HCT116 (cell line): Measurements from ENCODE around the gene DENND2A. TPM values are rescaled to one million over a fixed set of nuclear protein-coding genes. Genes with fewer than 3 reads are reported as not detected.

Experiments
- ATAC-seq: fragments of 200-7000 bp; cut with Tn5 transposase; 2 replicates; pipeline ENCODE4 v1.9.1; 2020; ENCODE audit warnings: mild to moderate bottlenecking, moderate library complexity
- BruUV-seq: library from RNA; stranded (reverse); fragments of 400-500 nt; replicated peaks from 2 replicates; lab custom pipeline; 2021; lab: Mats Ljungman, UMichigan
- CTCF ChIA-PET: fragments of 300-600 bp; sonication (Branson Sonifier 250); formaldehyde crosslinking; loops from one replicate; lab custom pipeline; 2021; ENCODE audit warnings: antibody characterized with exemption; lab: Charles Lee
- POLR2A ChIA-PET: fragments of 300-600, 350-600 bp; sonication (Branson Sonifier 250); formaldehyde crosslinking; loops from one replicate; lab custom pipeline; 2021; ENCODE audit warnings: antibody characterized with exemption; lab: Charles Lee
- RAD21 ChIA-PET, 2 experiments: fragments of 300-600 bp; sonication (Branson Sonifier 250); formaldehyde crosslinking; loops; one replicate each; lab custom pipeline; 2023; ENCODE audit warnings: low total read pairs in 2 of 2; ENCODE audit not compliant: uncharacterized antibody in 2 of 2, unreplicated experiment in 2 of 2, low non-redundant PET in 1 of 2; lab: Charles Lee
- DNase-seq: peaks from one replicate; pipeline ENCODE4 v3.0.0-alpha.2; 2010; ENCODE audit warnings: low read depth, low spot score
- H2AFZ ChIP-seq: fragments of 200-600 bp; shearing (Covaris generic), sonication (generic); 2 replicates; pipeline ENCODE4 v1.6.1; 2017; ENCODE audit warnings: low read depth, mixed run types, mixed read lengths, antibody characterized with exemption, low read length; ENCODE audit not compliant: poor library complexity, severe bottlenecking
- H3K27ac ChIP-seq: 2 replicates; pipeline ENCODE4 v1.5.1; 2012; ENCODE audit warnings: low read depth, low read length
- H3K27me3 ChIP-seq: fragments of 200-600 bp; sonication (generic); 2 replicates; pipeline ENCODE4 v1.6.1; 2016; ENCODE audit warnings: mixed run types, low read length, mixed read lengths; ENCODE audit not compliant: insufficient read depth
- H3K36me3 ChIP-seq, 2 experiments: fragments of 200-500 bp in 1 of 2; fragments of 200-600 bp in 1 of 2; sonication (Bioruptor generic) in 1 of 2; sonication (generic) in 1 of 2; 2 replicates each; pipeline versions ENCODE4 v1.5.1 to v1.6.1; 2014 to 2016; ENCODE audit warnings: low read length in 2 of 2, inconsistent platforms in 1 of 2, mixed read lengths in 1 of 2, mixed run types in 1 of 2; ENCODE audit not compliant: insufficient read depth in 2 of 2, control insufficient read depth in 1 of 2
- H3K4me1 ChIP-seq, 2 experiments: fragments of 200-600 bp in 1 of 2; sonication (generic) in 1 of 2; 2 replicates each; pipeline versions ENCODE4 v1.5.1 to v1.6.1; 2012 to 2017; ENCODE audit warnings: low read length in 2 of 2, inconsistent platforms in 1 of 2, mild to moderate bottlenecking in 1 of 2, mixed read lengths in 1 of 2, mixed run types in 1 of 2, moderate library complexity in 1 of 2; ENCODE audit not compliant: insufficient read depth in 2 of 2, control insufficient read depth in 1 of 2
- H3K4me2 ChIP-seq: fragments of 200-600 bp; sonication (generic); 2 replicates; pipeline ENCODE4 v1.6.1; 2017; ENCODE audit warnings: mixed run types, low read length, mixed read lengths
- H3K4me3 ChIP-seq, 2 experiments: fragments of 200-600 bp in 1 of 2; sonication (generic) in 1 of 2; replicated peaks in 1 of 2; 2 replicates each; pipeline ENCODE4 v1.5.1; 2011 to 2016; ENCODE audit warnings: low read length in 2 of 2, control low read depth in 1 of 2, low read depth in 1 of 2, mild to moderate bottlenecking in 1 of 2, mixed read lengths in 1 of 2, mixed run types in 1 of 2
- H3K79me2 ChIP-seq: fragments of 200-600 bp; sonication (generic); 2 replicates; pipeline ENCODE4 v1.6.1; 2017; ENCODE audit warnings: mild to moderate bottlenecking, mixed run types, low read length, moderate library complexity, mixed read lengths; ENCODE audit not compliant: insufficient read depth
- H3K9ac ChIP-seq: fragments of 200-600 bp; sonication (generic); 2 replicates; pipeline ENCODE4 v1.6.1; 2016; ENCODE audit warnings: low read length, mixed read lengths
- H3K9me2 ChIP-seq: fragments of 200-600 bp; sonication (generic), shearing (Covaris generic); 2 replicates; pipeline ENCODE4 v1.6.1; 2017; ENCODE audit warnings: mixed run types, mild to moderate bottlenecking, moderate library complexity; ENCODE audit not compliant: insufficient read depth
- H3K9me3 ChIP-seq, 2 experiments: fragments of 200-500 bp in 1 of 2; fragments of 200-600 bp in 1 of 2; sonication (Bioruptor generic) in 1 of 2; sonication (generic) in 1 of 2; 2 replicates each; pipeline ENCODE4 v1.6.1; 2014 to 2017; ENCODE audit warnings: low read length in 2 of 2, mixed read lengths in 2 of 2, inconsistent platforms in 1 of 2, low read depth in 1 of 2, mild to moderate bottlenecking in 1 of 2, mixed run types in 1 of 2, moderate library complexity in 1 of 2; ENCODE audit not compliant: control insufficient read depth in 1 of 2, insufficient read depth in 1 of 2
- H4K20me1 ChIP-seq: fragments of 200-600 bp; sonication (generic), shearing (Covaris generic); 2 replicates; pipeline ENCODE4 v1.6.1; 2017; ENCODE audit warnings: mixed run types, mild to moderate bottlenecking, moderate library complexity; ENCODE audit not compliant: insufficient read depth
- CBX3 ChIP-seq: IDR thresholded peaks from 2 replicates; pipeline ENCODE4 v1.6.1; 2012; ENCODE audit warnings: low read depth
- ELF1 ChIP-seq: IDR thresholded peaks from 2 replicates; pipeline ENCODE4 v1.6.1; 2012; ENCODE audit warnings: low read depth, borderline replicate concordance
- FOSL1 ChIP-seq: IDR thresholded peaks from 2 replicates; pipeline ENCODE4 v1.6.1; 2012; ENCODE audit warnings: low read depth
- REST ChIP-seq: IDR thresholded peaks from 2 replicates; pipeline ENCODE4 v1.6.1; 2012; ENCODE audit warnings: low read depth
- SIN3A ChIP-seq: IDR thresholded peaks from 2 replicates; pipeline ENCODE4 v1.6.1; 2012; ENCODE audit warnings: low read depth
- SP1 ChIP-seq: IDR thresholded peaks from 2 replicates; pipeline ENCODE4 v1.6.1; 2012; ENCODE audit warnings: low read depth
- SRF ChIP-seq: IDR thresholded peaks from 2 replicates; pipeline ENCODE4 v1.6.1; 2012; ENCODE audit warnings: low read depth
- YY1 ChIP-seq: IDR thresholded peaks from 2 replicates; pipeline ENCODE4 v1.6.1; 2011; ENCODE audit warnings: low read length, low read depth, moderate library complexity, mild to moderate bottlenecking; ENCODE audit not compliant: insufficient replicate concordance; ENCODE audit errors: extremely low read depth
- ZBTB33 ChIP-seq: IDR thresholded peaks from 2 replicates; pipeline ENCODE4 v1.6.1; 2011; ENCODE audit warnings: mild to moderate bottlenecking, low read length, moderate library complexity; ENCODE audit not compliant: insufficient replicate concordance; ENCODE audit errors: extremely low read depth
- ZFX ChIP-seq: fragments of 450-650 bp; IDR thresholded peaks from 2 replicates; pipeline ENCODE4 v1.6.1; 2017
- ZNF274 ChIP-seq: fragments of 200-500 bp; sonication (Bioruptor generic); IDR thresholded peaks from 2 replicates; pipeline ENCODE4 v1.6.1; 2014; ENCODE audit warnings: mild to moderate bottlenecking, low read depth, low read length, inconsistent platforms
- intact Hi-C: fragments of 100-400 bp; cut with micrococcal nuclease; formaldehyde crosslinking; loops from 2 replicates; pipeline ENCODE4 v1.10.0; 2022
- total RNA-seq: library from RNA; stranded (reverse); gene quantifications from one replicate; pipeline ENCODE4 v1.2.1, GENCODE V29; 2021; ENCODE audit not compliant: unreplicated experiment

DENND2A gene
- total RNA-seq, 1 experiment from 2014 or later: 0.12 TPM

GRCh38 chr7:140631021-140631420, 9.6 kb downstream of the DENND2A start:
- Histone ChIP-seq H3K4me3 (no peak overlapping the region), H3K9me3 (no peaks in the 10 kb centered on the region), H3K27ac (no peak overlapping the region), H3K9me2 (no peaks in the 10 kb centered on the region), H4K20me1 (no peaks in the 10 kb centered on the region), H3K9ac (no peak overlapping the region), H2AFZ (no peak overlapping the region), H3K27me3 (no peaks in the 10 kb centered on the region), H3K79me2 (no peaks in the 10 kb centered on the region), H3K36me3 (no peaks in the 10 kb centered on the region), H3K4me2 (no peak overlapping the region), H3K4me1 (peaks cover 0 to 9% of the 10 kb centered on the region in 2 experiments; a peak in 2 of 4 replicates)
- CTCF ChIA-PET: no interaction called here
- POLR2A ChIA-PET: no interaction called here
- TF ChIP-seq SRF (no peak), CBX3 (no peak), ZFX (no peak), SP1 (no peak), ELF1 (no peak), REST (no peak), FOSL1 (no peak), ZBTB33 (no peak), YY1 (no peak), ZNF274 (no peak), SIN3A (no peak)
- no peak for DNase-seq
- RAD21 ChIA-PET: no interaction called here
- ATAC-seq: no peak
- intact Hi-C loops: no loop called here
- no TSS peak for BruUV-seq
